Immature natural killer cell (primary cell): ENCODE measurements around the gene TAF11L6. TPM values are rescaled to one million over a fixed set of nuclear protein-coding genes. Genes with fewer than 3 reads are reported as not detected.
A peak's percentile ranks its signal among the peaks of the same experiment; 100 is the strongest.
"Not testable (repeated sequence)": the region's sequence is repeated elsewhere in the genome, so short reads cannot be mapped to it uniquely, and the experiment has no call there.

ENCODE experiments used
- DNase-seq, 3 donors: peaks; one replicate each; pipeline ENCODE4 v3.0.0; 2022; ENCODE audit warnings: mixed read lengths in 1 of 3
- H3K27ac Mint-ChIP-seq, 6 donors: one replicate each; pipeline ENCODE4 v1.8.0; 2020; ENCODE audit warnings: mixed read lengths in 6 of 6, mild to moderate bottlenecking in 5 of 6, inconsistent platforms in 4 of 6, moderate library complexity in 3 of 6
- H3K27me3 Mint-ChIP-seq, 3 donors: one replicate each; pipeline ENCODE4 v1.8.0; 2020 to 2021; ENCODE audit warnings: low read depth in 3 of 3, mild to moderate bottlenecking in 3 of 3, mixed read lengths in 3 of 3, moderate library complexity in 3 of 3, inconsistent platforms in 1 of 3
- H3K36me3 Mint-ChIP-seq, 3 donors: one replicate each; pipeline ENCODE4 v1.8.0; 2020; ENCODE audit warnings: mixed read lengths in 3 of 3, inconsistent platforms in 2 of 3, mild to moderate bottlenecking in 2 of 3
- H3K4me1 Mint-ChIP-seq, 2 donors: one replicate each; pipeline ENCODE4 v1.8.0; 2020; ENCODE audit warnings: inconsistent platforms in 2 of 2, mild to moderate bottlenecking in 2 of 2, mixed read lengths in 2 of 2, moderate library complexity in 1 of 2
- H3K4me3 Mint-ChIP-seq, 5 donors: one replicate each; pipeline ENCODE4 v1.8.0; 2020; ENCODE audit warnings: mild to moderate bottlenecking in 5 of 5, mixed read lengths in 5 of 5, inconsistent platforms in 3 of 5, moderate library complexity in 3 of 5
- H3K9me3 Mint-ChIP-seq, 6 donors: one replicate each; pipeline ENCODE4 v1.8.0; 2020; ENCODE audit warnings: mild to moderate bottlenecking in 6 of 6, mixed read lengths in 6 of 6, inconsistent platforms in 4 of 6, moderate library complexity in 3 of 6
- polyA plus RNA-seq, 3 donors: library from polyadenylated mRNA; unstranded; fragments of 300-500 nt; fragmentation: Illumina TruSeq; gene quantifications; one replicate each; pipeline ENCODE4 v1.2.3, GENCODE V29; 2021

The TAF11L6 gene
- polyA plus RNA-seq, 3 donors from 2014 or later, result not detected

DNA sequence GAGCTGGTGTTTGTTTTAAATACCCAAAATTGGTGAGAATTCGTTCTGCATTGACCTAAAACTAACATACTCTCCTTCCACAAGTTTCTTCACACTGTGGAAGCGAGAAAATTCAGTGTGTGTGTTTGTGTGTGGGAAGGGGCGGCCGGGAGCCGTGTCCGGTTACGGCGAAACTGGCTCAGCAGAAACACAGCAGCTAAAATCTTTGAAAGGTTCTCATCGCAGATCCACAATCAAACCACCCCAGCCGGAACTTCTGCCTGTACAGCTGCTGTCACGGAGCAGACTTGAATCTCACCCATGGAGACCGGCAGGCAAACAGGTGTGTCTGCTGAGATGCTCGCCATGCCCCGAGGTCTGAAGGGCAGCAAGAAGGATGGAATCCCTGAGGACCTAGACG lies 3.5 kb upstream of the TAF11L6 start, which contains the start of gene TAF11L5:
TAF11L5 (plus strand) TSS at position 301 of the 400 bp plus-strand sequence.
- H3K36me3 Mint-ChIP-seq, H3K4me1 Mint-ChIP-seq, H3K27me3 Mint-ChIP-seq, H3K4me3 Mint-ChIP-seq, H3K9me3 Mint-ChIP-seq, H3K27ac Mint-ChIP-seq, DNase-seq: not testable (repeated sequence)

DNA sequence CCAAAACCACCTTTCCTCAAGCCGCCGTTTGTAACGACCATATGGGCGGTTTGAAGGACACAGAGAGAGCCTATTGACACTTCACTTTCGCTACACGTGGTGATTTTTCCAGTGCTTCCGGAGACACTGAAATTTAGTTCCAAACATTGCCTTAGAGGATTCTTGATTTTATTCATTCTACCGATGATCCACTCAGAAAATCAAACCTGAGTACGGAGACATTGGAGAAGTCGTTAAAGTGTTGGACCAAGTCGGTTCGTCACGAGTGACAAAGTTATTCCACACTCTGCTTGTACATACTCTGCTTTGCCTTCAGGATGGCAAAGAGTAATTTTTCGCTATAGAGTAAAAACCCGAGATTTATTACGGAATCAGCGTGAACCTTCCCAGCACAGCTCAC lies 2.0 kb upstream of the TAF11L6 start:
- H3K4me3 Mint-ChIP-seq, H3K27ac Mint-ChIP-seq, H3K4me1 Mint-ChIP-seq, H3K36me3 Mint-ChIP-seq, H3K9me3 Mint-ChIP-seq, H3K27me3 Mint-ChIP-seq: not testable (repeated sequence)
- DNase-seq, result peak in 1 of 3 donors; percentile 5

Other genes starting within 250 kb of the TAF11L6 start
- not detected for gene TAF11L2, start 30.4 kb upstream of the TAF11L6 start, polyA plus RNA-seq
- not detected for gene TAF11L3, start 10.3 kb upstream of the TAF11L6 start, polyA plus RNA-seq
- gene TAF11L4, start 6.9 kb upstream of the TAF11L6 start, polyA plus RNA-seq, result not detected
- not detected for gene TAF11L5, start 3.4 kb upstream of the TAF11L6 start, polyA plus RNA-seq
- gene TAF11L7, start 57.1 kb downstream of the TAF11L6 start, polyA plus RNA-seq, result not detected
- gene TAF11L8, start 62.3 kb downstream of the TAF11L6 start, polyA plus RNA-seq, result not detected
- gene TAF11L9, start 65.7 kb downstream of the TAF11L6 start, polyA plus RNA-seq, result not detected
- gene TAF11L10, start 69.2 kb downstream of the TAF11L6 start, polyA plus RNA-seq, result not detected
- gene TAF11L11, start 75.5 kb downstream of the TAF11L6 start, polyA plus RNA-seq, result not detected
- not detected for gene TAF11L12, start 81.7 kb downstream of the TAF11L6 start, polyA plus RNA-seq
- gene TAF11L13, start 103.4 kb downstream of the TAF11L6 start, polyA plus RNA-seq, result not detected
- not detected for gene TAF11L14, start 105.8 kb downstream of the TAF11L6 start, polyA plus RNA-seq